Choroid plexus epithelial cell (primary cell): ENCODE data around the gene MTF1.

ENCODE experiments used
- DNase-seq: peaks from one replicate; pipeline ENCODE4 v3.0.0-alpha.2; 2010; ENCODE audit warnings: low read depth
- H3K4me3 ChIP-seq: 2 replicates; pipeline ENCODE4 v1.5.1; 2011; ENCODE audit warnings: low read depth, mild to moderate bottlenecking, control low read depth, low read length, moderate library complexity
- CTCF ChIP-seq: conservative IDR thresholded peaks from 2 replicates; pipeline ENCODE4 v1.5.1; 2011; ENCODE audit warnings: low read depth, mild to moderate bottlenecking, control low read depth, inconsistent platforms, low read length, moderate library complexity

The MTF1 gene

DNA sequence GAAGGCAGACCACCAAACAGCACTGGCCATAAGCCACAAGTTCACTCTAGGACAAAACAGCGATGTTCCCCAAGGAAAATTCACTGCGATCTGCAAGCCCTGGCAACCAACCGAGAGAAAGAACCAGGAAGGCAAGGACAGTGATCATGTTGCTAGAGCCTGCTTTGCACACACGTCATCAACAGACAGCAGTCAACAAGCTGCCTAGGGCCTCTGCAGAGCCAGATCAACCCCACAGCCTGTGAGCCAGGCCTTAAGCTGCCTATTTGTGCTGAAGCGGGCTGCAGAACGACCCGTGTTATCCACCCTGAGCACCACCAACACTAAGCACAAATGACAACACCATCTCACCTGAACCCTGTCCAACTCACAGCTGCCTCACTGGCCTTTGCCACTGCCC, 45.1 kb downstream of the MTF1 start:
- no peak for DNase-seq
- no peak overlapping the region for H3K4me3 ChIP-seq
- TF ChIP-seq CTCF, result no peak

- no peak for TF ChIP-seq CTCF
- DNase-seq, result no peak
- no peak overlapping the region for H3K4me3 ChIP-seq
Measured at GRCh38 chr1:37813529-37814145, 45.8 kb downstream of the MTF1 start.

GRCh38 chr1:37811027-37811655, 48.3 kb downstream of the MTF1 start:
- DNase-seq, result peak; percentile 90
- TF ChIP-seq CTCF, result peak; percentile 97
- H3K4me3 ChIP-seq, result no peak overlapping the region

- H3K4me3 ChIP-seq, result no peak overlapping the region
- TF ChIP-seq CTCF, result no peak
- peak; percentile 71 for DNase-seq
Measured at GRCh38 chr1:37809942-37810341, 49.5 kb downstream of the MTF1 start.

- peak; percentile 85 for DNase-seq
- TF ChIP-seq CTCF, result peak; percentile 22
- peak overlapping the region; percentile 89 for H3K4me3 ChIP-seq
Measured at GRCh38 chr1:37808369-37809319, 50.7 kb downstream of the MTF1 start.

DNA sequence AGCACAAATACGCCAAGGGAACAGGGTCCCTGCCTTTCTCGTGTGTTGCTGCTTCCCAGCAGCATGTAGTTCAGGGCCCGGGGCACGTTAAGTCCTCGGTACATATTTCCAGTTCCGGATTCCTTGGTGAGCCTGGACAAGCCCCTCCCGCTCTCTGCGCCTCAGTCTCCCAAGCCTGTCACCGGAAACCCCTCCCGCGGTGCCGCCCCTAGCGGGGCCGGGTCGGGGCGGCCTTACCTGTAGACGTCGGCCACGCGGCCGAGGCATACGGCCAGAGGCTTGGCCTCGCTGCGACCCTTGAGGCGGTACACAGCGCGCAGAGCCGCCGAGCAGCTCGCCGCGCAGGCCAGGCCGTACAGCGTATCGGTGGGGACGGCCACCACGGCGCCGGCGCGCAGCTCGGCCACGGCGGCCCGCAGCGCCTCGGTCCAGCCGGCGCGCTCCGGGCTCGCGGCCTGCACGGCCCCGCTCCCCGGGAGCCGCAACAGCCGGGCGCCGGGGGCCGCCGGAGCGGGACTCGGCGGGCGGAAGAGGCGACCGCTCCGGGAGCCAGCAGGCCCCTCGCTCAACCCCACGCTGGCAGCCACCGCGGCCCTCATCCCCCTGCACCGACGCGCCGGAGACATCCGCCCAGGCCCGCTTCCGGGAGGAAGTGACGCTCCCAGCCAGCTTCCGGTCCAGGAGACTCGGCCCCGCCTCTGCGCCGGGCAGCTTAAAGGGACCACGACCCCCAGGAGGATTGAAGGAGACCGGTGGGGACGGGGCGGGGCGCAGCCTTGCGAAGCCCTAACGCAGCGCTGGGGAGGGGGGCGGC, 51.6 kb downstream of the MTF1 start, which contains the start of the genes C1orf122 and YRDC:
Gene C1orf122 (plus strand): TSS at position 236 of the 814 bp plus-strand sequence. CDS start 615 bp downstream, outside the sequence.
Gene YRDC (minus strand): TSS at position 654 of the 814 bp plus-strand sequence. CDS start 28 bp downstream, at position 626.
- peak within 1 kb of the TSS; percentile 89 for H3K4me3 ChIP-seq
- TF ChIP-seq CTCF, result no peak
- peak; percentile 95 for DNase-seq
